NOMO-1 treated with DMSO at 0.1 percent for 48 hours (cell line): Measurements from ENCODE around the gene PALM.

ENCODE experiments used
- DNase-seq: peaks from one replicate; lab custom pipeline; 2025; ENCODE audit not compliant: unreplicated experiment; lab: John Stamatoyannopoulos, UW

PALM gene

GRCh38 chr19:778910-779653 is 70.3 kb downstream of the PALM start:
- no peak for DNase-seq

DNA sequence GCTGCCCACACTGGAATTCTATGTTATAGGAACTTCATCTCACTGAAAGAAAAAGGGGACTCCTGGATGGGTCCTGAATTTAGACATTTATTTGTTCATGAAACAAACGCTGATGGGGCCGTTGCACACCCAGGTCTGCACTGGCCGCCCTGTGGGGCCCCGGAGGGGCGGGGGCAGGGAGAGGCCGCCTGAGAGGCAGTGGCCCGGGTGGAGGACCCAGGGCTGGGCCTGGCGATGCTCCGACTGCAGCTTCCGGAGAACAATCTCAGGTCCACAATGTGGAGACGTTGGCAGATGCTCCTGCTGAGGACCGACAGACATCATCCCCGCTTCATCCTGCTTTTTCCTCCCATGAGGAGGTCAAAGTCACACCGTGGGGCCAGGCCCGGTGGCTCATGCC is 72.2 kb downstream of the PALM start:
- no peak for DNase-seq

- DNase-seq: no peak
Observed at GRCh38 chr19:781800-782184, 73.1 kb downstream of the PALM start.

GRCh38 chr19:782185-782877 is 73.6 kb downstream of the PALM start:
- DNase-seq: no peak

DNA sequence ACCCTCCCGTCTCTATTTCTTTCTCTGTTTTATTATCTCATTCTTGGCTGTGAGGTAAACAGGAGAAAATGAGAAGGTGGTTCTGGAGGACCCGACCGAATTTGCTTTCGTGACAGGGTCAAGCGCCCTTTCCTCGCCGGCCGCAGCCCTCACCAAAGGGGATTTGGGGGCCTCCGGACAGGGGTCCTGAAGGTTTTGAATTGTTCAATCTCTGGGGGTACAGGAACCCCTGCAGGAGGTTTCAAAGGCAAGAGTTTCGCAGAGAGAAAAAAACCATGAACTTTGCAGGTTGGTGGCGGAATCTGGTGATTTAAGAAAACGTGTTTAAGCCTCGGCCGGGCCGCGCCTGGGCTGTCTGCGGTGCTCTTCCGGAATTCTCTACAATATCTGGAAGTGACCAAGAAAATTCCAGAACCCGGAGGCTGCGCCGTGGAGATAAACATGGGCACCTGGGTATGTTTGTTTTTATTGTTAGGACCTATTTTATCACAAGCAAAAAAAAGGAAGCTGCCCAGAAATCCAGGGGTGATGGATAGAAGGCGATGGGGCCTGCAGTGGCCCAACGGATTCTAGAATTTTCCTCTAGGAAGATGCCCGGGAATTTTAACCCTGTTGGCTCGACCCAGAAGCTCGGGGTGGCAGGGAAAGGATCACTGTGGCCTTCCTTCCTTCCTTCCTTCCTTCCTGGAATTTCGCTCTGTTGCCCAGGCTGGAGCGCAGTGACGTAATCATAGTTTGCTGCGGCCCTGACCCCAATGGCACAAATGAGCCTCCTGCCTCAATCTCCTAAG is 74.3 kb downstream of the PALM start:
- no peak for DNase-seq

- DNase-seq: no peak
Observed at GRCh38 chr19:784541-784940, 75.8 kb downstream of the PALM start.

DNA sequence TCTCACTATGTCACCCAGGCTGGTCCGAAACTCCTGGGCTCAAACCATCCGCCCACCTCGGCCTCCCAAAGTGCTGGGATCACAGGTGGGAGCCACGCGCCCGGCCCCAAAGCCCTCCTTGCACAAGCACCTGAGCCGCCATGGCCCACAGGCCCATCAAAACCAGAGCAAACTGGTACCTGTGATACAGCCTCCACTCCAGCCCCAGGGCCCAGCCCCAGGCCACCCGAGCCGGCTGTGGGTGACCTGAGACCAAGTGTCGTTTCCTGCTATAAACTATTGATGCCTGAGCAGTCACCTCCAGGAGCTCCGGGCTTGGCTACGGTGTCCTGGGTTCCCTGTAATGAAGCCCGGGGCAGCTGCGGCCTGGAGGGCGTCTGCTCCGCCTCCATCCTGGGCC is 78.8 kb downstream of the PALM start:
- no peak for DNase-seq

DNA sequence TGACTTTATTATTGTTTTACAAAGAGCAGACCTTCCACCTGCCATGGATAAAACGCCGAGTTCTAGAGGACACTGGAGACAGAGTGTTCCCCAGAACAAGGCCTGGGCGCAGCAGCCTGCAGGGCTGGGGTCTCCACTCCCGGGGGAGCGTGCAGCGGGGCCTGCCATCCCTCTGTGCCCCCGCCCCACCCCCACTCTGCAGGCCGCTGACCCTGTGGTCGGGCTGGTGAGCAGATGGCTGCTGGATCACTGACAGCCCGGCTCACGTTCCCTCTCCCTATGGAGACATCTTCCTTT is 79.9 kb downstream of the PALM start:
- DNase-seq: no peak

DNA sequence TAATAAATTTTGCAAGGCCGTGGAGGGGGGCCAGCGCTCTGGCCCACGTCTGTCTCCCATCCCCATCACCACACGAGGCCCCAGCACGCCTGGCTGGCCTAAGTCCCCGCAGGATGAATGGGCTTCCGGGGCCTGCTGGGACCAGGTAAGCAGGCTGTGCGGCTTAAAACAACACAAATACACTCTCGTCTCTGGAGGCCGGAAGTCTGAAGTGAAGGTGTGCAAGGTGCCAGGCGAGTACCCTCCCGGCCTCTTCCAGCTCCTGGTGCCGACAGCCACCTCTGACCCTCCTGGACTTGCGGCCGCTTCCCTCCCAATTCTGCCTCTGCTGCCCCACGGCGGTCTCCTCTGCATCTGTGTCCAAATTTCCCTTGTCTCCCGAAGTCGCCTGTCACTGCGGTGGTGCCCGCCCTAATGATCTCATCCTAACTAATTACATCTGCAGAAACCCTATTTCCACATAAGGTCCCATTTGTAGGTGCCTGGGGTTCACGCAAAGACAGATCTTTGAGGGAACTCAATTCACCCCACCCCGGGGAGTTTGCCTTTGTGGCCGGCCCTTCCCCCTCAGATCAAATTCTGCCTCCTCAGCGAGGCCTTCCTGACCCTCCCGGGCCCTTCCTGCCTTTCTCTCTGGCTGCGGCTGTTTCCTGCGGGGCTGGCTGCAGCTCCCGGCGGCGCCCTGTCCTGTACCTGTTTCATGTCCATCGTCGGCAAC is 80.4 kb downstream of the PALM start:
- DNase-seq: no peak

DNA sequence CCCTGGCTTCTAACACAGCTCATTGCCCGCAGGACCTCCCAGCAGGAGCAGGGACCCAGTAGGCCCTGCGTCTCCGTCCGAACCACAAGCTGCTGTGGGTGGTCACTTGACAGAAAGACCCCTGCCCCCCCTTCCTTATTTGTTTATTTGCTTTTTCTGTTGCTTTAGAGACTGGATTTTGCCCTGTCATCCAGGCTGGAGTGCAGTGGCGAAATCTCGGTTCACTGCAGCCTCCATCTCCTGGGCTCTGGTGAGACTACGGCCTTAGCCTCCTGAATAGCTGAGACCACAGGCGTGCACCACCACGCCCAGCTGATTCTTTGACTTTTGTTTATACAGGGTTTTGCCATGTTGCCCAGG is 80.9 kb downstream of the PALM start:
- DNase-seq: no peak

GRCh38 chr19:791007-791566 is 82.4 kb downstream of the PALM start:
- DNase-seq: no peak

- no peak for DNase-seq
Observed at GRCh38 chr19:791567-792305, 83.0 kb downstream of the PALM start.

DNA sequence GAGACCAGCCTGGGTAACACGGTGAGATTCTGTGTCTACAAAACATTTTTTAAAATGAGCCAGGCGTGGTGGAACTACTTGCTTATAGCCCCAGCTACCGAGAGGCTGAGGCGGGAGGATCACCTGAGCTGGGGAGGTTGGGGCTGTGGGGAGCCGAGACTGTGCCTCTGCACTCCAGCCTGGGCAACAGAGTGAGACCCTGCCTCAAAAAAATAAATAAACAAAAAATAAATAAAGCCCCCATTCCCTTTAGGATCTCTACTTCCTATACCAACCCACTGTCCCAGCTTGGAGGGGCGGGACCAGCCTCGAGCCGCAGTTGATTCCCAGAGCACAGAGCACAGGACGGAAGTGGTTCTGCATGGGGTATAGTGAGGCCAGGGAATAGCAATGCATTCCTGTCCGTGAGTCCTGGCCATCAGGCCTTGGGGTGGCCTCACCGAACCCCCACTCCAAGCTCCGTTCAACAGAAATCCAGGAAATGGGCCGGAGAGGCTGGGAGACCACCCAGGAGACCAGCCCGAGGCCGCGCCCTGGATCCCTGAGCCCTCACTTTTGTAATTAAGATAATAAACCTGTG is 83.7 kb downstream of the PALM start:
- no peak for DNase-seq

GRCh38 chr19:793806-794205 is 85.1 kb downstream of the PALM start:
- DNase-seq: no peak

GRCh38 chr19:795073-795611 is 86.4 kb downstream of the PALM start:
- no peak for DNase-seq

- DNase-seq: no peak
Observed at GRCh38 chr19:795691-796581, 87.2 kb downstream of the PALM start.

- DNase-seq: peak; percentile 100
Observed at GRCh38 chr19:796692-797527, 88.2 kb downstream of the PALM start, which contains the start of gene PTBP1. PTBP1 (plus strand) TSS chr19:797452; CDS start chr19:797498, 46 bp downstream.
